NK-92 (cell line): ENCODE results near the gene CHMP1A.

Experiments
- DNase-seq: peaks from one replicate; lab custom pipeline; 2025; ENCODE audit not compliant: unreplicated experiment; lab: John Stamatoyannopoulos, UW

Gene CHMP1A

DNA sequence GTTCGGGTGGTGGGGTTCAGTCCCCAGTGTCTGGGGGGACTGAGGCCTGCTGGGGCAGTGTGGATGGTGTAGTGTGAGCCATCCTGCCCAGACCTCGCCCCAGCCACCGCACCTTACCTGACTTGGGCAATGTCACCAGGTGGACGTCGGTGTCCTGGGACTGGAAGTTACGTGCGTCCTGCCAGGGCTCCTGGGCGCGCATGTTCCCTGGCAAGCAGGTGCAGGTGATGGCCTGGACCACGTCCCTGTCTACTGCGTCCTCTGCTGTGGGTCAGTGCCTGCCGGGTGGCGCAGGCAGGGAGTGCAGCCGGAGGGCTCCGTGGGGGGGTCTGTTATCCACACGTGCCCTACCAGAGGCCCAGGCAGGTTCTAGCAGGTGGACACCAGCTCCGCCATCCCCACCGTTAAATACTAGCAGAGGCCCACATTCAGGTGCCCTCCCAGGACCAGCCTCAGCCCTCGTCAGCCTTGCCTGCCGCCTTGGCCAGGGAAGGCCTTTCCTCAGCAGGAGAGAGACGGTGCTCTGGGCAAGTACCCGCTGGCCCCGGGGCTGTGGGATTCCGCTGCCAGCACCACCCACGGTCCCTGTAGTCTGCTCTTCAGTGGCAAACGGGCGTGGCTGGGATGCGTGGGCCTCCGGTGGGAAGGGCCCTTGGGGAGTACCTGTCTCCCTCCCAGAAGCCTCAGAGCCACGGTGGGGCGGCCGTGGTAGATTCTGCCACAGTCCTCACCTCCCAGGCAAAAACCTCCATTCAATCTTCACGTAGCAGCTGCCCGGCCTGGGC is 52.1 kb downstream of the CHMP1A start:
- no peak for DNase-seq

- no peak for DNase-seq
Observed at GRCh38 chr16:89604764-89605163, 52.7 kb downstream of the CHMP1A start.

- DNase-seq: no peak
Observed at GRCh38 chr16:89602952-89603590, 54.4 kb downstream of the CHMP1A start.

- DNase-seq: no peak
Observed at GRCh38 chr16:89602273-89602951, 55.1 kb downstream of the CHMP1A start.

GRCh38 chr16:89601906-89602272 is 55.6 kb downstream of the CHMP1A start:
- DNase-seq: no peak

DNA sequence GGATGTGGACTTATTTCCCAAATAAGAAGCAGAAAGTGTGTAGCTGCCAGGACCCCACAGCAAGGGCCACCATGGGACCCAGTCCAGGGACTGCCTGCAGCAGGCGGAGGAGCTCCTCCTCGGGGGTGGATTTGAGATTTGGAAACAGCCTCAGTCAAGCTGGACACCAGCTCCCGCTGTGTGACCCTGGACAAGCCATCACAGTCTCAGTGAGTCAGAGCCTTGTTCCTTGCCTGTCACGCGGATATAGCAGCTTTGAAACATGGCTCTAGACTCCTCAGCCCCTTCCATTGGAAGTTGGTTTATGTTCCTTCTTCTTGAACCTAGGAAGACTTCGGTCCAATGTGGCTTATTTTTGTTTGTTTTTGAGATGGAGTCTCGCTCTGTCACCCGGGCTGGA is 56.6 kb downstream of the CHMP1A start:
- no peak for DNase-seq

DNA sequence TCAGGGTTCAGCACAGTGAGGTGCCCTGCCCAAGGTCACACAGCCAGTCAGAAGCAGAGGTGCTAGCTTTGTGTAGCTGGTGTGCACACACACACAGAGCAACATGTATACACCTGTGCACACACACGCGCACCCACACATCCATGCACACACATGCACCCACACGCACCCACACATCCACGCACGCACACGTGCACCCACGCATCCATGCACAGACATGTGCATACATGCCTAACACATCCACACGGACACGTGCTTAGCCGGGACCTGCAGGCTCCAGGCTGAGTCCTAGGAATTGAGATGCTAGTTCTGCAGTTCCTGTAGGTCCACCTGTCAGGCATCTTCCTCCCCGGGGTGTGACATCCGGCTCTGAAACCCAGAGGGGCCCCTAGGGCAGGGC is 57.1 kb downstream of the CHMP1A start:
- no peak for DNase-seq

DNA sequence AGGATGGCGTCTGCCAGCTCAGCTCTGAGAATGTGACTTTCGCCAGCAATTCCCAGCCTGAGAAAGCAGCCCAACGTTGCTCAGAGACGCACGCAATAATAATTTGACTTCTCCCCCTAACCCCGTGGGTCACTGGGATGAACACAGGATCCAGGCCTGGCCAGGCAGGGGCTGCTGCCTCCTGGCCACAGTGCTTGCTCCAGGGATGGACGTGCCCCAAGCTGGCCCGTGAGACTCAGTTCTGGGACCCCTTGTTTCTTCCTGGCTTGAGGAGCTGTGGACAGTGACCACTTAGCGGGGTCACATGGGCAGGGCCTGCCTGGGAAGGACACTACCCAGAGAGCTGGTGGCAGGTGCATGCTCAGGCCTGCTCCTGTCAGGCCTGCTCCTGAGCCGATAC is 57.6 kb downstream of the CHMP1A start:
- no peak for DNase-seq

- DNase-seq: no peak
Observed at GRCh38 chr16:89599451-89599858, 58.1 kb downstream of the CHMP1A start.

- DNase-seq: no peak
Observed at GRCh38 chr16:89598199-89598598, 59.3 kb downstream of the CHMP1A start.

DNA sequence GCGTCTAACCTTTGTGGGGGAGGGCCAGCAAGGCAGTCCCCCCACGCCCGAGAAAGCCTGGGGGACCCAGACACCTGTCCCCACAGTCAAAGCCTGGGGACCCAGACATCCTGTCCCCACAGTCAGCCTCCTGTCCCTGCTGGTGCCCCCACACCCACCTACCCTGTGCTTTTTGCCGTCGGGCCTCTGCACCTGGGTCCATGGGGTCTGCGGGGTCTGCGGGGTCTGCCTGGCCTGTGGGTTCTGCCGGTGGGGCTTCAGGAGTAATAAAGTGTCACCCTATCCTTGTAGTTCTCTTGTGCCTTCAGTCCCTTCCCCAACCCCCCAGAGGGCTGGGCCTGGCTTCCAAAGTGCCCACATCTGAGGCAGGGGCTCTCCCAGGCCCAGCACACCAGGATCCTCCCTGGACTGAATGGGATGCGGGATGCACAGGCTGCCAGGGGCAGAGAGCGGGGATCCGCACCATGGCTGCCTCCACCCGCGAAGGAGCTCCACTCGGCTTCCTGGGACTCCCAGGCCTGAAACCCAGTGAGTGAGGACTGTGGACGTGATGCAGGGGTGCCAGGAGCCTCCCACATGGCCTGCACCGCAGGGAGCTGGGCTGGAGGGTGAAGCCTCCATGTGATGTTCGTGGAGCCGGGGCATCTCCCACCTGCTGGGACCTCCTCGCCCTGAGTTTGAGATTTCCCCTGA is 60.4 kb downstream of the CHMP1A start:
- no peak for DNase-seq

GRCh38 chr16:89596061-89596689 is 61.3 kb downstream of the CHMP1A start:
- no peak for DNase-seq

DNA sequence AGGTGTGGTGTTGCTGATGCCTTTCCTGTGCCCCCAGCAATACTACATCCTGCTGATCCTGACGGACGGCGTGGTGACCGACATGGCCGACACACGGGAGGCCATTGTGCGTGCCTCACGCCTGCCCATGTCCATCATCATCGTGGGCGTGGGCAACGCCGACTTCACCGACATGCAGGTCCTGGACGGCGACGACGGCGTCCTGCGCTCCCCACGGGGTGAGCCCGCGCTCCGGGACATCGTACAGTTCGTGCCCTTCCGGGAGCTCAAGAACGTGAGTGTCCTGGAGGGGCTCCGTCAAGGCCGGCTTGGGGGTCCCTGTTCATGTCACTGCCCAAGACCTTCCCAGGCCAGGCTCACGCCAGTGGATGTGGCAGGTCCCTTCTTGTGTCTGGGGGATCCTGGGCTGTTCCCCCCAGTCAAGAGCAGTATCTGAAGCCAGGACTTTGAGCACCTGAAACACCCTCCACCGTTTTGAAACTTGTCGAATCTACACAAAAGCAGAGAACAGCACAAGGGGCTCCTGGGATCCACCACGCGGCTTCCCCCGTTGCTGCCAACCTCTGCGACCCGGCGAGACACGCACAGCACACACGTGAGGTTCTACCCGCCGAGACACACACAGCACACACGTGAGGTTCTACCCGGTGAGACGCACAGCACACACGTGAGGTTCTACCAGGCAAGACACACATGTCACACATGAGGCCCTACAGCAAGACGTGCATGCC is 62.0 kb downstream of the CHMP1A start:
- no peak for DNase-seq
